Glomerular endothelial cell (primary cell): ENCODE results near the gene ATP1A4. TPM values are rescaled to one million over a fixed set of nuclear protein-coding genes. Genes with fewer than 3 reads are reported as not detected.

Source experiments
- DNase-seq: peaks from one replicate; pipeline ENCODE4 v3.0.0-alpha.2; 2011; ENCODE audit warnings: low read depth, low spot score; ENCODE audit errors: extremely low read depth
- total RNA-seq: library from RNA; depleted of rRNA; stranded (reverse); fragments of >200 nt; gene quantifications from 2 replicates; pipeline ENCODE4 v1.2.3, GENCODE V29; 2015

The ATP1A4 gene
- total RNA-seq, 1 donor from 2014 or later, result not detected

DNA sequence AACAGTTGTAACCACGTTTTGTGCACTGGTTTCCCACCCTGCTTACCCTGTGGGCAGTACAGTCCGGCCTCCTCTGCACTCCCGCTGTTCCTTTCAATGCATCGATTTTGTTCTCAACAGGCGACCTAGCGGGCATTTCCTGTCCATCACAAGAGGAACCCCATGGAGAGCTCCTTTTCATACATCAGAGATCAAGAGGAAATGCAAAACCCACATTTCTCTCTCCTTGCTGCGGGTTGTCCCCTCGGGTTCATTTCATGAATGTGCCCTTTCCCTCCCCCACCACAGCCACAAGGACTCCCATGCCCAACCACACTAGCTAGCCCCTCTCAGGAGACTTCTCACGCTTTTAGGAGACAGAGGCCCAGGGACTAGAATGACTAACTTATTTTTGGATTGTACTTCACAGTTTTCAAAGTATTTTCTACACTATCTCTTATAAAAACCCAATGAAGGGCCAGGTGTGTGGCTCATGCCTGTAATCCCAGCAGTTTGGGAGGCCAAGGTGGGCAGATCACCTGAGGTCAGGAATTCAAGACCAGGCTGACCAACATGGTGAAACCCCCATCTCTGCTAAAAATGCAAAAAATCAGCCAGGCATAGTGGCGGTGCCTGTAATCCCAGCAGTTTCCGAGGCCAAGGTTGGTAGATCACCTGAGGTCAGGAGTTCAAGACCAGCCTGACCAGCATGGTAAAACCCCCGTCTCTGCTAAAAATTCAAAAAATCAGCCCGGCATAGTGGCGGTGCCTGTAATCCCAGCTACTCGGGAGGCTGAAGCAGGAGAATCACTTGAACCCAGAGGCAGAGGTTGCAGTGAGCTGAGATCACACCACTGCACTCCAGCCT, 18.4 kb downstream of the ATP1A4 start:
- DNase-seq, result no peak

DNA sequence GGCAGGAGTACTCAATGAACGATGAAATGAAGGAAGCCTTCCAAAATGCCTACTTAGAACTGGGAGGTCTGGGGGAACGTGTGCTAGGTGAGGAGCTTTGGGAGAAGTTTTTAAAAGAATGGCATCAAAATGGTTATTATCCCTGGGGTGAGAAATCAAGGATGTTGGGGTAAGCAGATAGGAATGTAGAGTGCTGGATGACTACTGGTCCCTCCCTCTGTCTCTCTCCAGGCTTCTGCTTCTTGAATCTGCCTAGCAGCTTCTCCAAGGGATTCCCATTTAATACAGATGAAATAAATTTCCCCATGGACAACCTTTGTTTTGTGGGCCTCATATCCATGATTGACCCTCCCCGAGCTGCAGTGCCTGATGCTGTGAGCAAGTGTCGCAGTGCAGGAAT, 20.0 kb downstream of the ATP1A4 start:
- DNase-seq, result no peak

DNA sequence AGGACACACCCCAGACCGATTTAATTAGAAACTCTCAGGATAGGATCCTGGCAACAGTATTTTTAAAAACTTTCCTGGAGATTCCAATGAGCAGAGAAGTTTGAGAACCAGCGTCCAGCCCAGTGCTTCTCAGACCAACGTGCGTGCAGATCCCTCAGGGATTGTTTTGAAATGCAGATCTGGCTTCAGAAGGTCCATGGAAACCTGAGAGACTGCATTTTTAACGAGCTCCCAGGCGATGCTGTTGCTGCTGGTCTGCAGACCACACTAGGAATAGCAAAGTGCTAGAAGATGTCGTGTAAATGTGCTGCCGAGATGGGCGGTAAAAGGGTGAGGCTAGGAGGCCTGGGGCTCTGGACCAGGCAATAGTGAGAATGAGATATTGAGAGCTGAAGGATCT, 20.6 kb downstream of the ATP1A4 start:
- no peak for DNase-seq

DNA sequence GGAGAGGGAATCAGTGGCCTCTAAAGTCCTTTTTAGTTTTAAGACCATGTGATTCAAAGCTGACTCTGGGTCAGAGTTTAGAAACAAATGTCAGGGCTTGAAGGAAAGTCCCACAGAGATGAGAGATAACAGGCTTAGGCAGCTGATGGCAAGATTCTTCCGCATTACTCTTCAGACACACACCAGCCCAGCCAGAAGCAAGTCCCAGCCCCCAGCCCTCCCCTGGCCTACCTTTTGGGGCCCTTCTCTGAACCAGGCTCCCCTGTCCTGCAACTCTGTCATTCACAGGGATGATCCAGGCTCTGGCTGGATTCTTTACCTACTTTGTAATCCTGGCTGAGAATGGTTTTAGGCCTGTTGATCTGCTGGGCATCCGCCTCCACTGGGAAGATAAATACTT, 25.8 kb downstream of the ATP1A4 start:
- DNase-seq, result no peak

DNA sequence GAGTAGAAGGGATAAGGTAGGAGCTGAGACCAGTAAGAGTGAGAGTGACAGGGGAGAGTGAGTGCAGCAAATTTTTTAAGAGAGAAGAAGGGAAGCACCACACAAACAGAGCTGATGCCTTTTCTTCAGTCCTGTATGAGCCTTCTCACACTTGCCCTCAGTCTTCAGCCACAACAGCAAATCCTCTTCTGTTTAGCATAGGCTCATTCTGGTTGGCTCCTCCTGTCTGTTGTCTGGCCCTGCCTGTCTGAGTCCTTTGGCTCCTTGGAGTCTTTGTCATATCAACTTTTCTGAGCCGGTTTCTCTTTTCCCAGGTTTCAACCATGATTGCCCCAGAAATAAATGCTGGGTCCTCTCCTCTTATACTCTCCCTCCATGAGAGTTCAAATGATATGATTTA, 26.3 kb downstream of the ATP1A4 start:
- DNase-seq, result no peak

DNA sequence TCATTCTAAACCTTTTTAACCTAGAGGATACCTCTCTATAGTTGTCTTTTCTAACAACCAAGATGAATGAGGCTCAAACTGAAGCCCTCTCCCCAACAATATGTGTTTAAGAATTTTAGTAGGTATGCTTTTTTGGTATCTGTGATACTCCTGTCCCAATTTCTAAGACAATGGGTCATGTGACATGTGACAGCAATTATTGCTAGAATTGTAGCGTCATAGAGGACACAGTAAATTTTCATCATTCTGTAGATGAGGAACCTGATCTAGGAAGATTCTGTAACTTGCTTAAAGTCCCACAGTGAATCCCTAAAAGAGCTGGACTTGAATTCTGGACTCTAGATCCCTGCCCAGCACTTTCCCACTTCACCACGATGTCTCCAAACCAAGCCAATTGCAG, 27.3 kb downstream of the ATP1A4 start:
- DNase-seq, result no peak

DNA sequence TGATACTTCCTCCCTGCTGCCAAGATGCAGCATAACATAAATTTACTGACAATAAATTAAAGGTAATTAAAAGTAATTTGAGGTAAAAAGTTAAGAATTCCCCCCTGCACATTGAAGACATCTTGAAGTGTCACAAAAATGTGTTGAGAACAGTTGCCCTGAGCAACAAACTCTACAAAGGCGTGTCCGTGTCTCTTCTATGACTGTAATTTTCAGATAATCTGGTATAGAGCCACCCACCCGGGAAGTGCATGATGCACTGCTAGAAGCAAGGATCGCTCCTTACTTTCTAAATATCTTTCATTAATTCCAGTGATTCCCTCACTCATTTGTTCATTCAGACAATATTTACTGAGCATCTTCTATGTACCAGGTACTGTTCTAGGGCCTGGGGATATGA, 27.9 kb downstream of the ATP1A4 start:
- DNase-seq, result no peak

DNA sequence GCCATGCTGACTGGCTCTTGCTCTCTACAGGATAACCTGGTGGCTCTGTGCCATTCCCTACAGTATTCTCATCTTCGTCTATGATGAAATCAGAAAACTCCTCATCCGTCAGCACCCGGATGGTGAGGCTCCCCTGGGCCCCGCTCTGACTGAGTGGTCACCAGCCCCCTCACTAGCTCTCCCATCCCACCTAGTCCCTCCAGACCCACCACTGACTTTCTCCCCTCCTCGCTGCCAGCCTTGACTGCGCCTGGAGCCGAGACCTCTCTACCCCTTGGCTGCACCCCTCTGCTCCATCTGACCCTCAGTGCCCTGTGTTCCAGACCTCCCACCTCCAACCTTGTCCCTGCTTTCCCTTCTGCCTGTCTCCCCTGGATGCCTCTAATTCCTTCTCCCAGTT, 34.8 kb downstream of the ATP1A4 start:
- no peak for DNase-seq

DNA sequence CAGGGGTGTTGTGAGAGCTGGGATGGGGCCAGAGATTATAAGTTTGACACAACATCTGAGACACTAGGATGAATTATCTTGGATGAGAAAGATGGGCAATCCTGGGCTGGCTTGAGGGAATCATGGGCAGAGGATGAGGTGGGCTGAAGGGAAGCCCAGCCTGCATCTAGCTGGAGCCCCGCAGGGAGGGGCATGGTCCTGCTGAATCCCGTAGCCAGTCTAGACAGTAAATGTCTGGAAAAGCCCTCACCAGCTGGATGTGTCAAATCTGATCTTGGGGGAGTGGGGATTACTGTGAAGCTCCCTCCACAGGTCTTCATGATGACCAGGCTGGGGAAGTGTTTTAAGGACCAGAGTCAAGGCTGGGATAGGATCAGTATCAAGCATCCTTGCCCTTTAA, 35.3 kb downstream of the ATP1A4 start:
- DNase-seq, result no peak

DNA sequence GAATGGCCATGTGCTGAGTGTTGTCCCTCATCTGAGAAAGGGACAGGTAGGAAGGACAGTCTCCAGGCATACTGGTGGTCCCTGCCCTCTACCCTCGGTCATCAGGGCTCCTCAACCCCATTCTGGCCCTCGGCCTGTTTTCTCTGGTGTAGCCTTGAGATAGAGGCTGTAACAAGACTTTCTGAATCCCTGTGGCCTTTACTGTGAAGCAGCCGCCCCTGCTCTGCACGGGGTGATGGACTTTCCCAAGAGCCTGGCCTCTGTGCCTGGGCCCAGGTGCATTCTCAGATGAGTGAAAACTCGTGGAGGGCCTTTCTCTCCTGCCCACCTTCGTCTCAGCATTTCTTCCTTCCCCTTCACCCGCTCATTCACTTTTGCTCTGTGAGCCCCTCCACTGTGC, 36.0 kb downstream of the ATP1A4 start:
- DNase-seq, result no peak

DNA sequence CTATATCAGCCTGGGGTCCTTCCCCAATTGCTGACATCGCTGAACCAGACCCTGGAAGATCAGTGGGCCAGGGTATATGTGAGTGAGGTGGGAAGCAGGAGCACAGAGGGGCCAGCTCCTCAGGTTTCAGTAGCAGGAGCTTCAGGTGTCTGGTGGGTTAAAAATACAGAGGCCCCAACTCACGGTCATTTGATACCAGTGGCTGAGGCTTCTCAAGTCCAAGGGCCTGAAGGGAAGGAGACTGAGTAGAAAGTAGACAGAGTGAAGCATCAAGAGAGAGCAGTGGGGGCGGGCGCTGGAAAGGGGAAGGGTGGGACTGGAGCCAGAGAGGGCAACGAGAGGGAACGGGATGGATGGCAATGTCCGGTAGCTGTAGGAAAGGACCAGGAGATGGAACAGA, 36.9 kb downstream of the ATP1A4 start:
- no peak for DNase-seq

DNA sequence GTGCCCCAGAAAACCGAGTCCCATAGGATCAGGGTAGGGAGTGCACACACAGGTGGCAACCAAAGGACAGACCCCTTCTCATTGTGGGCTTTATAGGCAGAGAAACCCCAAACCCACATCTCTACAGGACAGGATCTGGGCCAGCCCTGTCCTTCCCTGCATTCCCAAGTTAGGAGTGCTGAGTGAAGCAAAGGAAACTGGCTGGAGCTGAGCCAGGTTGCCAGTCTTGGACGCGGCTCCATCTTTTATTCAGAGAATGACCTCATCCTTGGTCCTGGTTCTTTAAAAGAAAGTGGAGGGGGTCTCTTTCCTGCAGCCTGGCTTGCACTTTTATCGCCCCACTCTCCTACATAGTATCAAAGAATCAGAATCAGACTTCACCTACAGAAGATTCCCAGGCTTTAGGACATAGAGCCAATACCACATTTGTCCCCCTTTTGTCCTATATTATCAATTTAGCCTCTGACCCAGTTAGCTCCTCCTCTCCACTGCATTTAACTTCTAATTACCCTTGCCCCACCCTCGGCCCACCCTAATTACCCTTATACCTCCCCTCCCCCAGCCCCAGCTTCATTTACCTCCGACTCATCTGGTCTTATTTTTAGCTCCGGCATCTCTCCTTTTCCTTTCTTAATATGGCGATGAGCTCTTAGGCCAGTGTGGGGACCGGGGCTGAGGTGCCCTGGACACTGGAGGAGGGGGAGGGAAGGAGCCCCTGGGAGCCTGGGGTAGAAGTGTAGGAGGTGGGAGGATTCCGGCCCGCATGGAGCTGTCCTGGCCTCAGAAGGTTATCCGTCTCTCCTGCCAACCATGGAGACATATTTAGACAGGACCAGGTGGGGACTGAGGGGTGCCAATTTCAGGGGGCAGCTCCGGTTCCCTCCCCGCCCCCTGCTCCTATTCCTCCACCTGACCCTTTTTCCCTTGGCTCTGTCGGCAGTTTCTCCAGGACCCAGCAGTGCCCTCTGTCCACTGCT, 38.5 kb downstream of the ATP1A4 start, which contains the start of gene CASQ1:
CASQ1 (plus strand) TSS at position 927 of the 977 bp plus-strand sequence. CDS start 177 bp downstream, outside the sequence.
- DNase-seq, result no peak

DNA sequence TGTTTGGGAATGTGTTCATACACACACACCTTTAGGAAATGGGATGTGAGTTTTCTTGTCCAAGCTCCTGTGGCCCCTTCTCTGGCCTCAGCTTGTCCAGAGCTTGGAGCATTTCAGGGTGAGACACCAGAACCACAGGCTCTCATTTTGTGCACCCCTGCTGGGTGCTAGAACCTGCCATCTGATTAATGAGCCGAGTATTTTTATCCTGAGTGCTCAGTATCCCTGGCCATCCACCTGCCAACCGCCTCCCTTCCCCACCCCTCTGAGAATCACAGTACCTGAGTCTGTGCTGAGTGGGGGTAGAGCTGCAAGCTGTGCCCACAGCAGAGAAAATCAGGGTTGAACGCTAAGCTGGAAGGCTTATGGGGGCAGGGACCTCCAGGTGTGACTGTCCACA, 40.4 kb downstream of the ATP1A4 start:
- no peak for DNase-seq

DNA sequence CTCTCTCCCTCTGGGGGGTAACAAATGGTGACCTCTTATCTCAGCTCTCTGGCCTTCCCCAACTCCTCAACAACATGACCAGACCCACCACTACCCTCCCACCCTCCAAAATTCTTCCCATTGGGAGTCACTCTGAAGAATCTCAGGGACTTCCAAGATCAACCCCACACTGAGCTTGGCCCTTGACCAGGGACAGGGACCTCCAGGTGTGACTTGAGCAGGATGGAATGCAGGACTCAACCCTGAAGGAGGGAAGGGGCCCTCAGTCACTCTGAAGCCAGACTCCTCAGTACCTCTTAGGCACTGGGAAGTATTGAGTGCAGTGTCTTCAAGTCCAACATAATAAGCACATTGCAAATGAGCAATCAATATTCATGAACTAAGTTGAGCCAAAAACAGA, 40.8 kb downstream of the ATP1A4 start:
- DNase-seq, result no peak

DNA sequence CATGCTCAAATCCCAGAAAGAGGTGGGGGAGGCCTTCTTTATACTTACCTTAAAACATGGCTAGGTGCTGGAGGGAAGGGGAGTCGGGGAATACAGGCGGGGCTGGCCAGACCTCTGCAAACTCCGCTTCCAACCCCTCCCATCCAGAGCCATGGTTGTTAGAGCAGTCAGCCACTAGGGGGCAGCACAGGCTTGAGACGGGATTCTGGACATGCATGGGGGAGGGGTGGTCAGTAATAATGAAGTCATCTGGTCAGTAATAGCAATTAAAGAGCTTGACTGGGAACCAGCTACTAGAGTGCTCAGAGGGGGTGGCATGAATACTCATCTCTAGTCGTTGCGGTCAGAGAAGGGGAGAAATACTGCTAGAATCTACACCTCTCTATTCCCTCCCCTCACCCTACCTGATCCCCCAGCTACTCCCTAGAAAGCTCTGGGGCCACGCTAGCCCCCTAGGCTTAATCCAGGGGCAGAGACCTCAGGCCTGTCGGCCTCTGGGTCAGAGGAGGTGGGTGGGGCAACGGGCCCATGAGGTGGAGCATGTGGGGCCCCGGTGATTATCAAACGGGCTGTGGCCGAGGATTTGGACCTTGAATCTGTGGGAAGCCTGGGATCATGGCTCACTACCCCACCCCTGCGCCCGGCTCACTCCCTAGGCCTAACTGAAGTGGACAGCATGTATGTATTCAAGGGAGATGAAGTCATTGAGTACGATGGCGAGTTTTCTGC, 41.9 kb downstream of the ATP1A4 start:
- DNase-seq, result peak; percentile 64

DNA sequence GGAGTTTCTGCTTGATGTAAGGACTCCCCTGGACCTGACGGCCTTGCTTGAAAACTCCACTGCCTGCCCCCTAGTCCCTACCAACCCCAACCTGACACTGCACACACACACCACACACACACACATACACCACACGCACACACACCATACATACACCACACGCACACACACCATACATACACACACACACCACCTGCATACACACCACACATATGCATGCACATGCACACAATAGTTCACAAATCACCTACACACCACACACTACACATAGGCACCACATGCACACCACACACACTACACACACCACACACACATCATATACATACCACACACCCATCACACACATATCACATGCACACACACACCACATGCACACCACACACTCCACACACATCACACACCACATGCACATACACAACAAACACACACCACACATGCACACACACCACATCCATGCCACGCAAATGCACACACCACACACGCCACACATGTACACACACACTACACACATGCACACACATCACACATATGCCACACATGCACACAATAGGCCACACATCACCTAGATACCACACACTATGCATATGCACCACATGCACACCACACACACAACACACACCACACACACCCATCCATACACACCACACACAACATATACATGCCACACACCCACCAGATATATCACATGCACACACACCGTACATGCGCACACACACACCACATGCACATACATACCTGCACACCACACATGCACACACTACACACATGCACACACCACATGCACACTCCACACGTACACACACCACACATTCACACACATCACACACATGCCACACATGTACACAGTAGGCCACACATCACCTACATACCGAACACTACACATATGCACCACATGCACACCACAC, 42.7 kb downstream of the ATP1A4 start:
- DNase-seq, result no peak

DNA sequence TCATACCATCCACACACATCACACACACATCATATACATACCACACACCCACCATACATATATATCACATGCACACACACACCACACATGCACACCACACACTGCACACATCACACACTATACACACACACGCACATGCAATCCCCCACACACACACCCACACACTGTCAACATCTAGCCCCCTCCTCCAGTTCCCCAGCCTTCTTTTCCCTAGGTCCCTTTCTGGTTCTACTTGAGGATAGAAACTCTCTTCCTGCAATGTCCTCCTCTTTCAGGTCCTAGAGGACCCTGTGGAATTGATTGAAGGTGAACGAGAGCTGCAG, 43.3 kb downstream of the ATP1A4 start:
- DNase-seq, result no peak

DNA sequence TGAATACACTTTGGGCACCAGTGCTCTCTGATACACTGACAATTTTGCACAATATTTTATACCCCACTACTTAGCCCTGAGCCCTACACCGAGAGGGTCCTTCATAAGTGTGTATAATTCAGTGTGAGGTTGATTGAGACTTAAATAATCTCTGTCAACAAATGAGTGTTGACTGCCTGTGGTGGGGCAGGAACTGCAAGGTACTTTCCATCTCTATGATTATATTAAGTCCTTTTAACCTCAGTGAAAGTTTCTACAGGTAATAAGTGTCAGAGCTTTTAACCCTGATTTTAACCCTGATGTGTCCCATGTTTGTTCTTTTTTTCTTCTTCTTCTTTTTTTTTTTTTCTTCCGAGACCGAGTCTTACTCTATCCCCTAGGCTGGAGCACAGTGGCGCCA, 44.7 kb downstream of the ATP1A4 start:
- no peak for DNase-seq

DNA sequence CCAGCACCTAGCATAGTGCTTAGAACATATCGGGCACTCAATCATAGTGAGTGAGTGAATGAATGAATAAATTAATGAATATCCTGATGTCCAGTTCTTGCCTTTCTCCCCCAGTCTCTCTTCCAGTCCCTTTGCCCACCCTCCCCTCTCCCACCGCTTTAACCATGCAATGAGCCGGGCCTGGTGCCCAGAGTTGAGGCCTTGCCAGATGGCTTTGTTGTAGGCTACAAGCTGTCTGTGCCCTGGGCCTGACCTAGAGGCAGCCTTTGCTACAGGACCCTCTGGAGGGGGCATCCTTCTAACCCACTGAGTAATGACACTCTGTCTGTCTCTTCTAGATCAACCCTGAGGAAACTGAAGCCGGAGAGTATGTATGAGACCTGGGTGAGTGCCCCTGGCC, 45.8 kb downstream of the ATP1A4 start:
- no peak for DNase-seq

DNA sequence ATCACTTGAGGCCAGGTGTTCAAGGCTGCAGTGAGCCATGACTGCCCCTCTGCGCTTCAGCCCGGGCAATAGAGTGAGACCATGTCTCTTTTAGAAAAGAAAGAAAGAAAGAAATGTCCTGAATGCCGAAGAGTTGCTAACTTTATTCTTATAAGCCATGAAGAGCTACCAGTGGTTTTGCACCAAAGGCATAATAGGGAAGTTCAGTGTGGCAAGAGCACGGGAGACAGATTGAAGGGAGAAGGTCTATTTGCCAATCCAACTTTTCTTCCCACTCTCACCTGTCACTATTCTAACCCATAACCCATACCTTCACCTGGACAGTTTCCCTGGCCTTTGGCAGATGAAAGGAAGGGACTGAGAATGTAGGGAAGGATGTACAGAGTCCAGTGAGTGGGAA, 49.4 kb downstream of the ATP1A4 start:
- no peak for DNase-seq
